Chondrocyte (in vitro differentiated cells): ENCODE results near the gene B3GNT8. TPM values are rescaled to one million over a fixed set of nuclear protein-coding genes. Genes with fewer than 3 reads are reported as not detected.

Experiments used
- DNase-seq: peaks from one replicate; pipeline ENCODE4 v3.0.0; 2021; ENCODE audit warnings: mixed read lengths, low spot score
- H3K27ac Mint-ChIP-seq: one replicate; pipeline ENCODE4 v1.8.0; 2021; ENCODE audit warnings: mild to moderate bottlenecking, moderate library complexity, mixed read lengths; ENCODE audit not compliant: unreplicated experiment
- H3K27me3 Mint-ChIP-seq: 2 replicates; pipeline ENCODE4 v1.8.0; 2021; ENCODE audit warnings: low read depth, mixed read lengths
- H3K36me3 Mint-ChIP-seq: 2 replicates; pipeline ENCODE4 v1.8.0; 2021; ENCODE audit warnings: low read depth, mixed read lengths
- H3K4me1 Mint-ChIP-seq: 2 replicates; pipeline ENCODE4 v1.8.0; 2021; ENCODE audit warnings: low read depth, mild to moderate bottlenecking, mixed read lengths
- H3K4me3 Mint-ChIP-seq: one replicate; pipeline ENCODE4 v1.8.0; 2021; ENCODE audit warnings: mild to moderate bottlenecking, moderate library complexity, mixed read lengths; ENCODE audit not compliant: unreplicated experiment
- H3K9me3 Mint-ChIP-seq: 2 replicates; pipeline ENCODE4 v1.8.0; 2021; ENCODE audit warnings: low read depth, mixed read lengths
- CTCF ChIP-seq: fragments of 200-600 bp; sonication (generic); IDR thresholded peaks from 2 replicates; pipeline ENCODE4 v1.5.0; 2021; ENCODE audit warnings: antibody characterized with exemption, mild to moderate bottlenecking, moderate library complexity
- total RNA-seq: library from RNA; stranded (reverse); gene quantifications from 3 replicates; pipeline ENCODE4 v1.2.1, GENCODE V29; 2021

B3GNT8 gene
- total RNA-seq, 1 donor from 2014 or later, result 0.70 TPM

GRCh38 chr19:41427647-41428480, 690 bp upstream of the B3GNT8 start:
- DNase-seq, result no peak
- peaks cover 5% of the 10 kb centered on the region for H3K36me3 Mint-ChIP-seq
- H3K4me3 Mint-ChIP-seq, result no peak overlapping the region
- peaks cover 10% of the 10 kb centered on the region for H3K4me1 Mint-ChIP-seq
- H3K27me3 Mint-ChIP-seq, result no peaks in the 10 kb centered on the region
- H3K27ac Mint-ChIP-seq, result no peak overlapping the region
- H3K9me3 Mint-ChIP-seq, result no peaks in the 10 kb centered on the region
- TF ChIP-seq CTCF, result no peak

- no peaks in the 10 kb centered on the region for H3K27me3 Mint-ChIP-seq
- no peak for DNase-seq
- no peaks in the 10 kb centered on the region for H3K9me3 Mint-ChIP-seq
- H3K36me3 Mint-ChIP-seq, result peaks cover 15% of the 10 kb centered on the region
- H3K4me1 Mint-ChIP-seq, result peaks cover 10% of the 10 kb centered on the region
- H3K27ac Mint-ChIP-seq, result no peak overlapping the region
- TF ChIP-seq CTCF, result no peak
- H3K4me3 Mint-ChIP-seq, result no peak overlapping the region
Observed at GRCh38 chr19:41426116-41426841, 895 bp downstream of the B3GNT8 start.

- Mint-ChIP-seq H3K4me3 (no peak overlapping the region), H3K27ac (no peak overlapping the region), H3K4me1 (peaks cover 10% of the 10 kb centered on the region), H3K27me3 (no peaks in the 10 kb centered on the region), H3K9me3 (no peaks in the 10 kb centered on the region), H3K36me3 (peaks cover 16% of the 10 kb centered on the region)
- TF ChIP-seq CTCF, result no peak
- no peak for DNase-seq
Observed at GRCh38 chr19:41425174-41426115, 1.7 kb downstream of the B3GNT8 start.

- H3K27ac Mint-ChIP-seq, result no peak overlapping the region
- H3K4me3 Mint-ChIP-seq, result no peak overlapping the region
- no peaks in the 10 kb centered on the region for H3K9me3 Mint-ChIP-seq
- H3K36me3 Mint-ChIP-seq, result peaks cover 17% of the 10 kb centered on the region
- H3K4me1 Mint-ChIP-seq, result peaks cover 10% of the 10 kb centered on the region
- no peaks in the 10 kb centered on the region for H3K27me3 Mint-ChIP-seq
- TF ChIP-seq CTCF, result no peak
- no peak for DNase-seq
Observed at GRCh38 chr19:41424335-41425173, 2.6 kb downstream of the B3GNT8 start.
